Muscle of leg (tissue), 11 donors: Measurements from ENCODE around the gene CHMP1B. TPM values are rescaled to one million over a fixed set of nuclear protein-coding genes. Genes with fewer than 3 reads are reported as not detected.

Experiments used
- DNase-seq: peaks from one replicate; pipeline ENCODE4 v3.0.0; 2013
- H3K27ac ChIP-seq: one replicate; pipeline ENCODE4 v1.5.1; 2013; ENCODE audit warnings: mild to moderate bottlenecking, low read length, control low read depth
- H3K27me3 ChIP-seq: one replicate; pipeline ENCODE4 v1.6.1; 2013; ENCODE audit warnings: low read length; ENCODE audit not compliant: control insufficient read depth, insufficient read depth
- H3K36me3 ChIP-seq: one replicate; pipeline ENCODE4 v1.6.1; 2013; ENCODE audit warnings: low read length; ENCODE audit not compliant: control insufficient read depth, insufficient read depth
- H3K4me1 ChIP-seq: one replicate; pipeline ENCODE4 v1.6.1; 2013; ENCODE audit warnings: low read length; ENCODE audit not compliant: control insufficient read depth, insufficient read depth
- H3K4me3 ChIP-seq: one replicate; pipeline ENCODE4 v1.5.1; 2013; ENCODE audit warnings: low read length, control low read depth
- H3K9me3 ChIP-seq: replicated peaks from 2 replicates; pipeline ENCODE4 v1.6.1; 2013; ENCODE audit warnings: low read depth, low read length; ENCODE audit not compliant: control insufficient read depth
- WGBS: methylation state at CpG from one replicate; pipeline ENCODE4 v1.1.5; 2013; ENCODE audit warnings: missing lambda C conversion rate; ENCODE audit not compliant: insufficient coverage; 5-methylcytosine and 5-hydroxymethylcytosine counted together
- polyA plus RNA-seq, 8 donors: library from polyadenylated mRNA; unstranded; fragments of 120-200 nt; gene quantifications; one replicate each; pipeline versions ENCODE4 v1.2.1 to v1.2.3, GENCODE V29; 2013; ENCODE audit warnings: inconsistent platforms in 1 of 8, low replicate concordance in 1 of 8; ENCODE audit not compliant: insufficient read length in 8 of 8, insufficient read depth in 1 of 8
- total RNA-seq: library from RNA; stranded (reverse); fragments of 120-200 nt; gene quantifications from one replicate; pipeline ENCODE4 v1.2.4, GENCODE V29; 2013

Gene CHMP1B
- total and polyA plus RNA-seq, 9 donors = 19.3 to 28.2 (median 22.1) TPM

GRCh38 chr18:11830585-11830984 lies 20.6 kb upstream of the CHMP1B start:
- no peaks in the 10 kb centered on the region for H3K4me1 ChIP-seq
- H3K4me3 ChIP-seq = no peak overlapping the region
- H3K9me3 ChIP-seq = no peaks in the 10 kb centered on the region
- no peaks in the 10 kb centered on the region for H3K36me3 ChIP-seq
- DNase-seq = no peak
- H3K27me3 ChIP-seq = no peaks in the 10 kb centered on the region
- no CpG with 5 or more reads among the region's 4 CpGs for WGBS
- H3K27ac ChIP-seq = no peak overlapping the region

- H3K4me3 ChIP-seq = no peak overlapping the region
- no peaks in the 10 kb centered on the region for H3K27me3 ChIP-seq
- DNase-seq = peak; percentile 31
- H3K27ac ChIP-seq = no peak overlapping the region
- H3K4me1 ChIP-seq = no peaks in the 10 kb centered on the region
- no peaks in the 10 kb centered on the region for H3K36me3 ChIP-seq
- WGBS = no CpG with 5 or more reads among the region's 3 CpGs
- no peaks in the 10 kb centered on the region for H3K9me3 ChIP-seq
These were observed 19.3 kb upstream of the CHMP1B start for GRCh38 chr18:11831921-11832320.

- 83% methylated on average over 1 of the region's 5 CpGs for WGBS
- no peaks in the 10 kb centered on the region for H3K9me3 ChIP-seq
- H3K27me3 ChIP-seq = no peaks in the 10 kb centered on the region
- no peak overlapping the region for H3K4me3 ChIP-seq
- H3K4me1 ChIP-seq = no peaks in the 10 kb centered on the region
- DNase-seq = no peak
- no peak overlapping the region for H3K27ac ChIP-seq
- no peaks in the 10 kb centered on the region for H3K36me3 ChIP-seq
These were observed 16.4 kb upstream of the CHMP1B start for GRCh38 chr18:11834772-11835171.

GRCh38 chr18:11839556-11839955 lies 11.7 kb upstream of the CHMP1B start:
- Histone ChIP-seq H3K4me1 (peaks cover 7% of the 10 kb centered on the region), H3K9me3 (no peaks in the 10 kb centered on the region), H3K27me3 (no peaks in the 10 kb centered on the region), H3K36me3 (no peaks in the 10 kb centered on the region), H3K4me3 (no peak overlapping the region), H3K27ac (no peak overlapping the region)
- 67% methylated on average over 1 of the region's 6 CpGs for WGBS
- no peak for DNase-seq

- no peak overlapping the region for H3K27ac ChIP-seq
- H3K4me1 ChIP-seq = peaks cover 7% of the 10 kb centered on the region
- WGBS = 55% methylated on average over 5 of the region's 6 CpGs
- no peaks in the 10 kb centered on the region for H3K36me3 ChIP-seq
- DNase-seq = no peak
- H3K4me3 ChIP-seq = no peak overlapping the region
- H3K27me3 ChIP-seq = no peaks in the 10 kb centered on the region
- H3K9me3 ChIP-seq = no peaks in the 10 kb centered on the region
These were observed 10.7 kb upstream of the CHMP1B start for GRCh38 chr18:11840493-11840892.

GRCh38 chr18:11842562-11842961 lies 8.7 kb upstream of the CHMP1B start:
- H3K27ac ChIP-seq = peak overlapping the region; percentile 15
- H3K9me3 ChIP-seq = no peaks in the 10 kb centered on the region
- peak; percentile 36 for DNase-seq
- no peak overlapping the region for H3K4me3 ChIP-seq
- peaks cover 7% of the 10 kb centered on the region for H3K4me1 ChIP-seq
- no peaks in the 10 kb centered on the region for H3K36me3 ChIP-seq
- no peaks in the 10 kb centered on the region for H3K27me3 ChIP-seq
- 60% methylated on average over 3 of the region's 5 CpGs for WGBS

- no peak for DNase-seq
- H3K27me3 ChIP-seq = no peaks in the 10 kb centered on the region
- no peak overlapping the region for H3K4me3 ChIP-seq
- no peaks in the 10 kb centered on the region for H3K36me3 ChIP-seq
- no peaks in the 10 kb centered on the region for H3K9me3 ChIP-seq
- no peak overlapping the region for H3K27ac ChIP-seq
- 75% methylated on average over 3 of the region's 6 CpGs for WGBS
- peaks cover 7% of the 10 kb centered on the region for H3K4me1 ChIP-seq
These were observed 6.8 kb upstream of the CHMP1B start for GRCh38 chr18:11844436-11844835.

GRCh38 chr18:11845654-11846053 lies 5.6 kb upstream of the CHMP1B start:
- Histone ChIP-seq H3K27me3 (peaks cover 2% of the 10 kb centered on the region), H3K9me3 (no peaks in the 10 kb centered on the region), H3K4me3 (no peak overlapping the region), H3K4me1 (peaks cover 17% of the 10 kb centered on the region), H3K27ac (no peak overlapping the region), H3K36me3 (no peaks in the 10 kb centered on the region)
- DNase-seq = no peak
- 81% methylated on average over 2 of the region's 4 CpGs for WGBS

- no peaks in the 10 kb centered on the region for H3K36me3 ChIP-seq
- H3K4me1 ChIP-seq = peaks cover 14% of the 10 kb centered on the region
- no peak for DNase-seq
- H3K9me3 ChIP-seq = no peaks in the 10 kb centered on the region
- peaks cover 2% of the 10 kb centered on the region for H3K27me3 ChIP-seq
- H3K4me3 ChIP-seq = no peak overlapping the region
- WGBS = 92% methylated on average over 4 of the region's 4 CpGs
- H3K27ac ChIP-seq = no peak overlapping the region
These were observed 3.4 kb upstream of the CHMP1B start for GRCh38 chr18:11847811-11848210.

- Histone ChIP-seq H3K27me3 (peaks cover 2% of the 10 kb centered on the region), H3K9me3 (no peaks in the 10 kb centered on the region), H3K36me3 (no peaks in the 10 kb centered on the region), H3K4me3 (no peak overlapping the region), H3K27ac (peak overlapping the region; percentile 96), H3K4me1 (peaks cover 13% of the 10 kb centered on the region)
- DNase-seq = no peak
- 89% methylated on average over 7 of the region's 7 CpGs for WGBS
These were observed 1.9 kb upstream of the CHMP1B start for GRCh38 chr18:11849279-11849678.
